CD4-positive, alpha-beta T cell treated with Interleukin-15 for 1 hour (primary cell): ENCODE data around the gene CALCOCO1.

Experiments
- DNase-seq: peaks from one replicate; pipeline ENCODE4 v3.0.0-alpha.2; 2020

The CALCOCO1 gene

DNA sequence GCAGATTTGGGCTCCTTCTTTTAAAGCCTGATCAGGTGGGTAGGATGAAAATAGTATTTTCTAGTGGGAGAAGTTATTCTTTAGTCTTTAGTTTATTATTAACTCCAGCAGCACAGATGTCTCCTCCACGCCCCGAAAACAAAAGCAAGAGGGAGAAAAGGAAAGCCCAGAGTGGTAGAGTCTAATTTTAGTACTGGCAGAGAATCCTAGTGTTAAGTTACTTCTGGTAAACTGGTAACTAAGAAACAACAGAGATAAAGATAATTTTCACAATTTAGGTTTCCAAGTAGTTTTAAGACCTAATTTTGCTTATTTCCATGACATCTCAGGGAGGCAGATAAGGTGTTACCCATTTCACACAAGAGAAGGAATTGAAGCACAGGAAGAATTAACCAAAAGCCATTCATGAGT is 67.7 kb downstream of the CALCOCO1 start:
- DNase-seq: no peak

DNA sequence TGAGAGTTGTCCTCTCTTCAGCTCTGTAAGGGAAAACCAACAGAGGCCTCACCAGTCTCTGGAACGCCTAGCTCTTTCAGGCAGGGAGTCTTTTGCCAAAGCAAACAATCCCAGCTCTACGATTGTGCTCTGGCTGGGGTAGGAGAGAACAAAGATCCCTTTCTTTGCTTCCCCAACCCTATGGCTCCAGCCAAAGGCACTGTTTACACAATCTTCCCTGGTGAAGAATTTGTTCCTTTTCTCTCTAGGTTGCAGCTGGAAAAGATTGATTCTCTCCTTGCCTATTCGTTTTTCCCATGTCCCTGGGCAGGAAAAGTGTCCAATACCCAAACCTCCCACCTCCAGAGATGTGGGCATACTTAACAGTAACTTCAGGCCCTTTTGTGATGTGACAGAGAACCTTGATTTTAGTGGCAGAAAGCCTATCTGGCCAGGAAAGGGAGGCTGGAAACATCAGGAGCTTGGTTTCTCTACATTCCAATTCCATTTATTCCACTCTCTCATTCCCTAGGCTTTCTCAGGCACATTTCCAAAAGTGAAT is 68.2 kb downstream of the CALCOCO1 start:
- no peak for DNase-seq
